GM23248 (cell line): Measurements from ENCODE around the gene TXNRD1.

Experiments
- EZH2 ChIP-seq: fragments of 200-600 bp; sonication (generic); IDR thresholded peaks from 2 replicates; pipeline ENCODE4 v1.6.1; 2018; ENCODE audit warnings: antibody characterized with exemption, mild to moderate bottlenecking; ENCODE audit not compliant: insufficient read depth, poor library complexity, severe bottlenecking
- EZH2phosphoT487 ChIP-seq: fragments of 200-600 bp; sonication (generic); IDR thresholded peaks from 2 replicates; pipeline ENCODE4 v1.6.1; 2018; ENCODE audit warnings: antibody characterized with exemption, moderate library complexity, mild to moderate bottlenecking, low read depth; ENCODE audit not compliant: insufficient read depth

- no peak for TF ChIP-seq EZH2
- TF ChIP-seq EZH2phosphoT487: no peak
These were observed 11.1 kb downstream of the TXNRD1 start for GRCh38 chr12:104226672-104227071.
